Limb (tissue), 2 donors: ENCODE measurements around the gene GRIP1.

Source experiments
- DNase-seq, 2 donors: peaks; one replicate each; pipeline ENCODE4 v3.0.0-alpha.2; 2016; ENCODE audit errors: extremely low spot score in 2 of 2

The GRIP1 gene

GRCh38 chr12:66678338-66679275 lies at the start of gene GRIP1:
Gene GRIP1 (minus strand): TSS chr12:66679076. CDS start chr12:66678904, 172 bp downstream.
- peak in 1 of 2 donors; percentile 40 for DNase-seq

- DNase-seq, result no peak
Observed at GRCh38 chr12:66726556-66726955, 47.7 kb upstream of the GRIP1 start.

- no peak for DNase-seq
Observed at GRCh38 chr12:66725031-66725430, 46.2 kb upstream of the GRIP1 start.

GRCh38 chr12:66724616-66725015 lies 45.7 kb upstream of the GRIP1 start:
- no peak for DNase-seq

- no peak for DNase-seq
Observed at GRCh38 chr12:66724026-66724425, 45.1 kb upstream of the GRIP1 start.

GRCh38 chr12:66719862-66720261 lies 41.0 kb upstream of the GRIP1 start:
- DNase-seq, result no peak

GRCh38 chr12:66717036-66717673 lies 38.3 kb upstream of the GRIP1 start:
- DNase-seq, result no peak

- DNase-seq, result no peak
Observed at GRCh38 chr12:66716522-66716921, 37.6 kb upstream of the GRIP1 start.

GRCh38 chr12:66714709-66715108 lies 35.8 kb upstream of the GRIP1 start:
- DNase-seq, result no peak

- DNase-seq, result no peak
Observed at GRCh38 chr12:66713984-66714383, 35.1 kb upstream of the GRIP1 start.

- no peak for DNase-seq
Observed at GRCh38 chr12:66709893-66710292, 31.0 kb upstream of the GRIP1 start.

GRCh38 chr12:66709457-66709773 lies 30.5 kb upstream of the GRIP1 start:
- no peak for DNase-seq

GRCh38 chr12:66708704-66709456 lies 30.0 kb upstream of the GRIP1 start:
- DNase-seq, result peak in 1 of 2 donors; percentile 34

- DNase-seq, result no peak
Observed at GRCh38 chr12:66707002-66707697, 28.3 kb upstream of the GRIP1 start.

- DNase-seq, result no peak
Observed at GRCh38 chr12:66699738-66700482, 21.0 kb upstream of the GRIP1 start.

- no peak for DNase-seq
Observed at GRCh38 chr12:66698558-66698957, 19.7 kb upstream of the GRIP1 start.

- no peak for DNase-seq
Observed at GRCh38 chr12:66697404-66697803, 18.5 kb upstream of the GRIP1 start.

- no peak for DNase-seq
Observed at GRCh38 chr12:66694666-66695613, 16.1 kb upstream of the GRIP1 start.

- peak in 1 of 2 donors; percentile 76 for DNase-seq
Observed at GRCh38 chr12:66693901-66694513, 15.1 kb upstream of the GRIP1 start.
